HL-60 (cell line): Measurements from ENCODE around the gene PTGES.

ENCODE experiments used
- DNase-seq, 2 experiments: peaks; one replicate each; pipeline ENCODE4 v3.0.0-alpha.2; 2010 to 2020; ENCODE audit warnings: low read depth in 1 of 2, low spot score in 1 of 2
- H3K27ac ChIP-seq: fragments of 250-450 bp; sonication (Bioruptor Pico); replicated peaks from 2 replicates; pipeline ENCODE4 v1.5.1; 2020; ENCODE audit warnings: mild to moderate bottlenecking, moderate library complexity
- H3K27me3 ChIP-seq: fragments of 250-450 bp; sonication (Bioruptor Pico); 2 replicates; pipeline ENCODE4 v1.5.1; 2021; ENCODE audit warnings: mild to moderate bottlenecking, moderate library complexity; ENCODE audit not compliant: insufficient read depth, poor library complexity, severe bottlenecking
- H3K4me3 ChIP-seq: replicated peaks from 2 replicates; pipeline ENCODE4 v1.5.1; 2011; ENCODE audit warnings: mild to moderate bottlenecking, control low read depth, low read length; ENCODE audit not compliant: insufficient read depth
- GABPA ChIP-seq: IDR thresholded peaks from 2 replicates; pipeline ENCODE4 v1.6.1; 2012; ENCODE audit warnings: low read depth
- POLR2AphosphoS5 ChIP-seq: IDR thresholded peaks from 2 replicates; pipeline ENCODE4 v1.6.1; 2012; ENCODE audit warnings: low read depth
- REST ChIP-seq: IDR thresholded peaks from 2 replicates; pipeline ENCODE4 v1.6.1; 2012; ENCODE audit warnings: low read depth; ENCODE audit not compliant: insufficient replicate concordance
- SPI1 ChIP-seq: IDR thresholded peaks from 2 replicates; pipeline ENCODE4 v1.6.1; 2012; ENCODE audit warnings: low read depth, mild to moderate bottlenecking, borderline replicate concordance
- TF ChIP-seq, protein P1 (sequence below): IDR thresholded peaks from one replicate; pipeline ENCODE4 v1.5.1; 2011; ENCODE audit warnings: low read length, control low read depth, inconsistent platforms; ENCODE audit not compliant: insufficient read depth

PTGES gene

GRCh38 chr9:129756191-129756590, 3.3 kb upstream of the PTGES start:
- peaks cover 23% of the 10 kb centered on the region for H3K27me3 ChIP-seq
- no peak for TF ChIP-seq GABPA
- TF ChIP-seq, protein P1, sequence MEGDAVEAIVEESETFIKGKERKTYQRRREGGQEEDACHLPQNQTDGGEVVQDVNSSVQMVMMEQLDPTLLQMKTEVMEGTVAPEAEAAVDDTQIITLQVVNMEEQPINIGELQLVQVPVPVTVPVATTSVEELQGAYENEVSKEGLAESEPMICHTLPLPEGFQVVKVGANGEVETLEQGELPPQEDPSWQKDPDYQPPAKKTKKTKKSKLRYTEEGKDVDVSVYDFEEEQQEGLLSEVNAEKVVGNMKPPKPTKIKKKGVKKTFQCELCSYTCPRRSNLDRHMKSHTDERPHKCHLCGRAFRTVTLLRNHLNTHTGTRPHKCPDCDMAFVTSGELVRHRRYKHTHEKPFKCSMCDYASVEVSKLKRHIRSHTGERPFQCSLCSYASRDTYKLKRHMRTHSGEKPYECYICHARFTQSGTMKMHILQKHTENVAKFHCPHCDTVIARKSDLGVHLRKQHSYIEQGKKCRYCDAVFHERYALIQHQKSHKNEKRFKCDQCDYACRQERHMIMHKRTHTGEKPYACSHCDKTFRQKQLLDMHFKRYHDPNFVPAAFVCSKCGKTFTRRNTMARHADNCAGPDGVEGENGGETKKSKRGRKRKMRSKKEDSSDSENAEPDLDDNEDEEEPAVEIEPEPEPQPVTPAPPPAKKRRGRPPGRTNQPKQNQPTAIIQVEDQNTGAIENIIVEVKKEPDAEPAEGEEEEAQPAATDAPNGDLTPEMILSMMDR: no peak
- no peak for TF ChIP-seq SPI1
- no peak for TF ChIP-seq REST
- no peak for TF ChIP-seq POLR2AphosphoS5
- H3K27ac ChIP-seq: no peak overlapping the region
- no peak for DNase-seq
- H3K4me3 ChIP-seq: no peak overlapping the region

DNA sequence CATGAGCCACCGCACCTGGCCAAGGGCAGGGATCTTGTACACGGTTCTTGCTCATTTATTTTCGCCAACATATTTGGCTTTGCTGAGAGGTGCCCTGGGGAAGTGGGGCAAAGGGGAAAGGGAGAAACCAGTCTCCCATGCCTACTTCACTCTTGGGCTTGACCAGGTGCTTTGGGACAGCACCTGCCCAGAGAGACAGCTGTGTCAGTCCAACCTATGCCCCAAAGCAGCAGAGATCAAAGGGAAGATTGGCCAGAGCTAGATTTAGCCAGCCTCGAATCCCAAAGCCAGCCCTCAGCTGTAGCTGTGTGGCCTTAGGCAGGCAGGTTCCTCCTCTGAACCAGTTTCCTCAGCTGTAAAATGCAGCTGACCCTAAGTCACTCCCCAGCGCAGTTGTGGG, 2.3 kb upstream of the PTGES start:
- TF ChIP-seq, protein P1: no peak
- TF ChIP-seq REST (no peak), SPI1 (no peak), GABPA (no peak), POLR2AphosphoS5 (no peak)
- no peak overlapping the region for H3K27ac ChIP-seq
- no peak overlapping the region for H3K4me3 ChIP-seq
- no peak for DNase-seq
- H3K27me3 ChIP-seq: peaks cover 23% of the 10 kb centered on the region

DNA sequence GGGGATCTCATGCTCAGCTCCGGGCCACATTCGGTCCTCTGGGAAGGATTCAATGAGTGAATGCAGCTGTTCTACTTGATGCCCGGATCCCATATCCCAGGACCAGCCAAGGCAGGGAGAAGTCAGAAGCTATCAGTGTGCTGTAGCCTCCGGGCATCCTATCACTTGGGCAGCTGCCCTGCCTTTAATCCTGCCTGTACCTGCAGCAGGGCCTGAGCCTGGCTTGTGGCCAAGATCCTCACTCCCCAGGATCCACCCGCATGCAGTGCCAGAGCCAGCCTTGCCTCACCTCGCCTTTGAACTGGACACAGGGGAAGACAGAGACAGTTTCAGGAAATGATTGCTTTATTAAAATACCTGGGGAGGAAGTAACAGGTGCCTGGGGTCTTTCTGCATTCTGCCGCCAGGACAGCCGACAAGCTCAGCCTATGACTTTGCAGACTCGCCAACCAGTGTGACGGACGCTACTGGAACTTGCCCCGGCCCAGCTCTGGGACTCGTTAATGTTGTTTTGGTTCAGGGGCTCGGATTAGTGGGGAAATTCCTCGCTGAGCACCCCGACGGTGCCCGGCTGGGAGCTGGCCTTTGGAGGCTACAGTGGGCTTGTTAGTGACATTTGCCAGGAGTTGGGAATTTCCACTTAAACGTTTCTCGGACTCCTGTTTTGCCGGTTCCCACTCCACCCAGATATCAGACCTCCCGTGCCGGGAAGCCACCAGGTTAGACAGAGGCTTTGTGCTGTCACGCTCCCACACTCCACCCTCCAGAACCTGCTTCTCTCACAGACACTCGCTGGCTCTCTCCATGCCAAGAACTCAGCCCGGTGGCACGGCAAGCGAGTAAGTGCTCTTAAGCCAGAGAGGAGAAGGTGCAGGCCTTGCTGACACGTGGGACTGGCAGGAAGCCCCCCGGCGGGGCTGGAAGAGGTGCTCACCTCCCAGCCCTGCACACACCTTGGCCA, 721 bp downstream of the PTGES start:
- H3K4me3 ChIP-seq: no peak overlapping the region
- H3K27ac ChIP-seq: no peak overlapping the region
- H3K27me3 ChIP-seq: peaks cover 22% of the 10 kb centered on the region
- no peak for DNase-seq
- no peak for TF ChIP-seq GABPA
- no peak for TF ChIP-seq POLR2AphosphoS5
- TF ChIP-seq, protein P1: no peak
- no peak for TF ChIP-seq SPI1
- TF ChIP-seq REST: no peak
